HL-60 (cell line): ENCODE results near the gene PPP2R3A.

Experiments used
- DNase-seq, 2 experiments: peaks; one replicate each; pipeline ENCODE4 v3.0.0-alpha.2; 2010 to 2020; ENCODE audit warnings: low read depth in 1 of 2, low spot score in 1 of 2
- H3K27ac ChIP-seq: fragments of 250-450 bp; sonication (Bioruptor Pico); replicated peaks from 2 replicates; pipeline ENCODE4 v1.5.1; 2020; ENCODE audit warnings: mild to moderate bottlenecking, moderate library complexity
- H3K27me3 ChIP-seq: fragments of 250-450 bp; sonication (Bioruptor Pico); 2 replicates; pipeline ENCODE4 v1.5.1; 2021; ENCODE audit warnings: mild to moderate bottlenecking, moderate library complexity; ENCODE audit not compliant: insufficient read depth, poor library complexity, severe bottlenecking
- H3K4me3 ChIP-seq: replicated peaks from 2 replicates; pipeline ENCODE4 v1.5.1; 2011; ENCODE audit warnings: mild to moderate bottlenecking, control low read depth, low read length; ENCODE audit not compliant: insufficient read depth
- CTCF ChIP-seq: IDR thresholded peaks from one replicate; pipeline ENCODE4 v1.5.1; 2011; ENCODE audit warnings: low read length, control low read depth, inconsistent platforms; ENCODE audit not compliant: insufficient read depth
- GABPA ChIP-seq: IDR thresholded peaks from 2 replicates; pipeline ENCODE4 v1.6.1; 2012; ENCODE audit warnings: low read depth
- POLR2AphosphoS5 ChIP-seq: IDR thresholded peaks from 2 replicates; pipeline ENCODE4 v1.6.1; 2012; ENCODE audit warnings: low read depth
- SPI1 ChIP-seq: IDR thresholded peaks from 2 replicates; pipeline ENCODE4 v1.6.1; 2012; ENCODE audit warnings: low read depth, mild to moderate bottlenecking, borderline replicate concordance
- TF ChIP-seq, protein P1 (sequence below): IDR thresholded peaks from 2 replicates; pipeline ENCODE4 v1.6.1; 2012; ENCODE audit warnings: low read depth; ENCODE audit not compliant: insufficient replicate concordance

PPP2R3A gene

DNA sequence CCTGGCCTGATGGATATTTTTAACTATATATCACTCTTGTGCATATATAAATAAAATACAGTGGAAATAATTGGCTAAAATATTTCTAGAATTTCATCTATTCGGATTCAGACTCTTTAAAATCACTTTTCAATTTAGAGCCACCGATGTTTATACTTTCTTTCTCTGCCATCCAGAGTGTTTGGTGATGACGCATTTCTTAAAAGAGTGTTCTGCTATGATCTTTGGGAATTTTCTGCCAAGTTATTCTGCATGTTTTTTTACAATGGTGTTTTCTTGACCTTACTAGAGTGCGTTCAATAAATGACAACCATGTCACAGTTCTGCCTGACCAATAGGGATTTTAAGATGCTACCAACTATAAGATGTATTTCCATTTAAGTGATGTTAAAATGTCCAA is 30.2 kb downstream of the PPP2R3A start:
- Histone ChIP-seq H3K27ac (no peak overlapping the region), H3K4me3 (no peak overlapping the region), H3K27me3 (peaks cover 9% of the 10 kb centered on the region)
- no peak for DNase-seq
- TF ChIP-seq SPI1 (no peak), POLR2AphosphoS5 (no peak), GABPA (no peak), CTCF (no peak)
- TF ChIP-seq, protein P1, sequence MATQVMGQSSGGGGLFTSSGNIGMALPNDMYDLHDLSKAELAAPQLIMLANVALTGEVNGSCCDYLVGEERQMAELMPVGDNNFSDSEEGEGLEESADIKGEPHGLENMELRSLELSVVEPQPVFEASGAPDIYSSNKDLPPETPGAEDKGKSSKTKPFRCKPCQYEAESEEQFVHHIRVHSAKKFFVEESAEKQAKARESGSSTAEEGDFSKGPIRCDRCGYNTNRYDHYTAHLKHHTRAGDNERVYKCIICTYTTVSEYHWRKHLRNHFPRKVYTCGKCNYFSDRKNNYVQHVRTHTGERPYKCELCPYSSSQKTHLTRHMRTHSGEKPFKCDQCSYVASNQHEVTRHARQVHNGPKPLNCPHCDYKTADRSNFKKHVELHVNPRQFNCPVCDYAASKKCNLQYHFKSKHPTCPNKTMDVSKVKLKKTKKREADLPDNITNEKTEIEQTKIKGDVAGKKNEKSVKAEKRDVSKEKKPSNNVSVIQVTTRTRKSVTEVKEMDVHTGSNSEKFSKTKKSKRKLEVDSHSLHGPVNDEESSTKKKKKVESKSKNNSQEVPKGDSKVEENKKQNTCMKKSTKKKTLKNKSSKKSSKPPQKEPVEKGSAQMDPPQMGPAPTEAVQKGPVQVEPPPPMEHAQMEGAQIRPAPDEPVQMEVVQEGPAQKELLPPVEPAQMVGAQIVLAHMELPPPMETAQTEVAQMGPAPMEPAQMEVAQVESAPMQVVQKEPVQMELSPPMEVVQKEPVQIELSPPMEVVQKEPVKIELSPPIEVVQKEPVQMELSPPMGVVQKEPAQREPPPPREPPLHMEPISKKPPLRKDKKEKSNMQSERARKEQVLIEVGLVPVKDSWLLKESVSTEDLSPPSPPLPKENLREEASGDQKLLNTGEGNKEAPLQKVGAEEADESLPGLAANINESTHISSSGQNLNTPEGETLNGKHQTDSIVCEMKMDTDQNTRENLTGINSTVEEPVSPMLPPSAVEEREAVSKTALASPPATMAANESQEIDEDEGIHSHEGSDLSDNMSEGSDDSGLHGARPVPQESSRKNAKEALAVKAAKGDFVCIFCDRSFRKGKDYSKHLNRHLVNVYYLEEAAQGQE = no peak

GRCh38 chr3:135997554-135998320 is 32.2 kb downstream of the PPP2R3A start:
- Histone ChIP-seq H3K27me3 (peaks cover 7% of the 10 kb centered on the region), H3K4me3 (no peak overlapping the region), H3K27ac (no peak overlapping the region)
- TF ChIP-seq GABPA = no peak
- no peak for TF ChIP-seq POLR2AphosphoS5
- no peak for TF ChIP-seq CTCF
- no peak for TF ChIP-seq SPI1
- TF ChIP-seq, protein P1 = no peak
- no peak for DNase-seq

- TF ChIP-seq POLR2AphosphoS5 = no peak
- TF ChIP-seq GABPA = no peak
- TF ChIP-seq SPI1 = no peak
- TF ChIP-seq, protein P1 = no peak
- TF ChIP-seq CTCF = no peak
- Histone ChIP-seq H3K4me3 (no peak overlapping the region), H3K27me3 (peaks cover 6% of the 10 kb centered on the region), H3K27ac (no peak overlapping the region)
- no peak for DNase-seq
These were observed 42.7 kb downstream of the PPP2R3A start for GRCh38 chr3:136008221-136008620.
